ENCODE data around the gene COL27A1. TPM values are rescaled to one million over a fixed set of nuclear protein-coding genes. Genes with fewer than 3 reads are reported as not detected.

Gene COL27A1
- total RNA-seq, 1 donor from 2014 or later = 13.7 TPM

DNA sequence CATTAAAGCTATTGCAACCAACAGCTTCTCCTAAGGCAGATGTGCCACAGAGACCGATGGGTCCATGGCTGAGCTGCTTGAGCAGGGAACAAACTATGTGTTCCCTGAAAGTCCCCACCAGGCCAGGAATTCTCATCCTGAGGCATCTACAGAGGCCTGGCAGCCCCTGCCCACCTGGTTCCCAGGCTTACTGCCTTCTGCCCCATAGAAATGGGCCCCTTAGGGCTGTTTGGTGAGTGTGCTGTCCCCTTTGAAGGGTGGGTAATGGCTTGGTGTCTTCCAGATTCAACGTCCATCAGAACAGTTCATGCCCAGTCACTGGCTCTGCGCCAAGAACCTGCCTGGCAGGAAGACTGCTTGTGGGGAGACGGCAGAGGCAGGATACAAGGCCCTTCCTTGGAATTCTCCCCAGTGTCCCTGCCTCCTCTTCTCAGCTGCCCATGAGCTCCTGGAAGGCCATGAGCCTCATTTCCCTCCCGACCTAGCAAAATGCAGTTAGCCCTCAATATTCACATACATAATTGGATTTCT is 3.8 kb upstream of the COL27A1 start:
- Histone ChIP-seq H3K36me3 (no peaks in the 10 kb centered on the region), H3K9me3 (no peaks in the 10 kb centered on the region), H3K27ac (no peak overlapping the region), H3K27me3 (peaks cover 20% of the 10 kb centered on the region), H3K4me1 (peaks cover 13% of the 10 kb centered on the region), H3K4me3 (no peak overlapping the region)
- no peak for DNase-seq
- no peak for TF ChIP-seq CTCF (IDR thresholded peaks at IDR 0.05)
- ATAC-seq = no peak
- intact Hi-C loops (cut with DNase I) = loop anchor here (10.0 kb wide), 1 partner anchor 133 kb away; no protein-coding TSS in a partner anchor

DNA sequence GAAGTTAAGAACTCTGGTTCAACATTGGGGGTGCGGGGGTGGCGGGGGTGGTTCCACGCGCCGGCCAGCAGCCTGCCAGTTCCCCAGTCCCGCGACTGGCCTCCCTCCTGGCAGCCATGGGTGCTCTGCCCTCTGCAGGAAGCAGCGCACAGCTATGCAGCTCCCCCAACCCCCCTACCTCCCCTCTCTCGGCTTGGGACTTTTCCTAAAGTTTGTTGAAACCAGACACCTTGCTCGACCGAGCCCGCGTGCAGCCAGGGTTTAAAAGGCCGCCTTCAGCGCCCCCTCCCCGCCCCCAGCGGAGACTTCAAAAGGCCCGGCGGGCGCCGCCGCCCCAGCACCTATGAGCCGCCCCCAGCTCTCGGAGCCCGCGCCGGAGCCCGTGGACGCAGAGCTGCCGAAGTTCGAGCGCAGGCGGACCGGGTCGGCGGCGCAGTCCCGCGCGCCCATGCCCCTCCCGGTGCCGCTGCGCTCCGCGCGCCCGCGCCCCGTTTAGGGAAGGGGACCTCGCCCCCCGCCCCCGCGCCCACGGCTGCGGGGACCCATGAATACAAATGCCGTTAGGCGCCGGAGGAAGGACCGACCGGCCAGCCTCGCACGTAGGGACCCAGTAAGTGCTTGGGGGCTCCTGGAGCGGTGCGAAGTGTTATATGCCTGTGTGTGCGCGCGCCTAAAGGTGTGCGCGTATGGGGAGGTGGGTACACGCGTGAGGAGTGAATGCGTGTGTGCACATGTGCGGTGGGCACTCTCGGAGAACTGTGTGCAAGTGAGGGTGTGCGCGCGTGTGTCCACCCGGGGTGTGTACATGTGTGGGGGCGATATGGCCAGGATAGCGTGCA is 1.4 kb upstream of the COL27A1 start:
- DNase-seq = no peak
- peaks cover 20% of the 10 kb centered on the region for H3K27me3 ChIP-seq
- no peak overlapping the region for H3K27ac ChIP-seq
- peak overlapping the region; percentile 26 for H3K4me3 ChIP-seq
- peak; percentile 32 for ATAC-seq
- TF ChIP-seq CTCF (IDR thresholded peaks at IDR 0.05) = peak; percentile 22
- H3K9me3 ChIP-seq = no peaks in the 10 kb centered on the region
- intact Hi-C loops (cut with DNase I) = loop anchor here (10.0 kb wide), 1 partner anchor 131 kb away; no protein-coding TSS in a partner anchor
- H3K36me3 ChIP-seq = no peaks in the 10 kb centered on the region
- H3K4me1 ChIP-seq = peaks cover 13% of the 10 kb centered on the region

DNA sequence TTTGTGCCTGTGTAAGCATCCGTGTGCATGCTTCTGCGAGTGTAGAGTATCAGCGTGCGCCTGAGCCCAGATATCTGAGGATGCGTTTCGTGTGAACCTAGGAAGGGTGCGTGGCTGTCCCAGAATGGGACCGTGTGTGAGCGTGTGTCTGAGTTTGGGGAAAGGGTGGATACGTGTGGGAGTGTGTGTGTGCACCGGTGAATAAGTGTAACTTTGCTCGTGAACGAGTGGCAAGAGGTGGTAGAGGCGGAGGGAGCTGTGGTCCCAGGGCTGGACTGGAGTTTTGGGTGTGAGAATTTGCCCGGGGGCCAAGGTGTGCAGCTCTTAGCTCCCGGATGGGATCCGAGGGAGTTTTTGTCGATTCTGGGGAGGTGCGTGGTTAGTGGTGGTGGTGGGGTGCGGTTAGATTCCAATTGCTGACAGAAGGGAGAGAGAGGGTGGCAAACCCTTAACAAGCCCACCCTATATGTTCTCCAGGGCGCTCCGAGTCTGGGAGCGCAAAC is 686 bp upstream of the COL27A1 start:
- no peaks in the 10 kb centered on the region for H3K36me3 ChIP-seq
- no peaks in the 10 kb centered on the region for H3K9me3 ChIP-seq
- no peak overlapping the region for H3K27ac ChIP-seq
- TF ChIP-seq CTCF (IDR thresholded peaks at IDR 0.05) = no peak
- peaks cover 20% of the 10 kb centered on the region for H3K27me3 ChIP-seq
- H3K4me1 ChIP-seq = peaks cover 13% of the 10 kb centered on the region
- H3K4me3 ChIP-seq = peak overlapping the region; percentile 60
- ATAC-seq (no peak), DNase-seq (no peak)
- intact Hi-C loops (cut with DNase I) = loop anchor here (10.0 kb wide), 1 partner anchor 130 kb away; no protein-coding TSS in a partner anchor

DNA sequence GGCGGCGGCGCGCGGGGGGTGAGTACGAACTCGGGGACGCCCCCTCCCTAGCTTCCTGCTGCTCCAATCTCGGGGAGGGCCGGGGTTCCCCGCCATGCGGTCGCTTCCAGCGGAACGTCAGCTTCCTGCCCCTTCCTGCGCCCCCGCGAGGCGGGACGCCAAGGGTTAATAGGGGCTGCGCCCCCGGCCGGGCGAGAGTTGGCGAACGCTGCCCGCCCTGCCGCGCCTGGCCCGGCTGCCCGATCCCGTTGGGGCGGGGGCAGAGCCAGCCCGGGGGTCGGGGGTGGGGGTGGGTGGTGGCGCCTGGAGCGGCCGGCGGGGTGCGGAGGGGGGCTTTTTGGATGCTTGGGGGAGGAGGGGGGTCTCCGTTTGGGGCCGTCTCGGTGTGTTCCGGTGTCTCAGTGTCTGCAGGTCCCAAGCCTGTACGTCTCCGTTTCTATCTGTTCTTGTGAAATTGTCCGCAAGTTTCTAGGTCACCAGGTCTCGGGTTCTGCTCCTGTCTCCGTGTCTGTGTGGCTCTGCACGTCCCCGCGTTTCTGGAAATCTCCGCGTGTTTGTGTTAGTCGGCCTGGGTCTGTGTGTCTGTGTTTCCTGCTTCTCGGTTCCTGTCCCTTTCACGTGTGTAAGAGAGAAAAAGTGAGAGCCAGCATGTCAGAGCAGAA is 789 bp downstream of the COL27A1 start:
- H3K27ac ChIP-seq = no peak overlapping the region
- ATAC-seq (peak; percentile 3), DNase-seq (no peak)
- H3K4me1 ChIP-seq = peaks cover 13% of the 10 kb centered on the region
- no peak for TF ChIP-seq CTCF (IDR thresholded peaks at IDR 0.05)
- intact Hi-C loops (cut with DNase I) = loop anchor here (10.0 kb wide), 1 partner anchor 129 kb away; no protein-coding TSS in a partner anchor
- no peaks in the 10 kb centered on the region for H3K9me3 ChIP-seq
- no peaks in the 10 kb centered on the region for H3K36me3 ChIP-seq
- peaks cover 20% of the 10 kb centered on the region for H3K27me3 ChIP-seq
- H3K4me3 ChIP-seq = peak overlapping the region; percentile 60

- H3K27me3 ChIP-seq = peaks cover 20% of the 10 kb centered on the region
- peak; percentile 59 for ATAC-seq
- TF ChIP-seq CTCF (IDR thresholded peaks at IDR 0.05) = peak; percentile 8
- H3K27ac ChIP-seq = no peak overlapping the region
- peak; percentile 77 for DNase-seq
- H3K36me3 ChIP-seq = no peaks in the 10 kb centered on the region
- intact Hi-C loops (cut with DNase I) = loop anchor here (10.0 kb wide), 1 partner anchor 128 kb away; no protein-coding TSS in a partner anchor
- H3K4me3 ChIP-seq = peak overlapping the region; percentile 60
- H3K4me1 ChIP-seq = peaks cover 13% of the 10 kb centered on the region
- H3K9me3 ChIP-seq = no peaks in the 10 kb centered on the region
Observed at GRCh38 chr9:114156657-114157421, 1.5 kb downstream of the COL27A1 start.

All from upper lobe of right lung (tissue), 1 donor.